Measurements from ENCODE around the gene TNKS2.
"Not testable (repeated sequence)": the region's sequence is repeated elsewhere in the genome, so short reads cannot be mapped to it uniquely, and the experiment has no call there.

The TNKS2 gene

DNA sequence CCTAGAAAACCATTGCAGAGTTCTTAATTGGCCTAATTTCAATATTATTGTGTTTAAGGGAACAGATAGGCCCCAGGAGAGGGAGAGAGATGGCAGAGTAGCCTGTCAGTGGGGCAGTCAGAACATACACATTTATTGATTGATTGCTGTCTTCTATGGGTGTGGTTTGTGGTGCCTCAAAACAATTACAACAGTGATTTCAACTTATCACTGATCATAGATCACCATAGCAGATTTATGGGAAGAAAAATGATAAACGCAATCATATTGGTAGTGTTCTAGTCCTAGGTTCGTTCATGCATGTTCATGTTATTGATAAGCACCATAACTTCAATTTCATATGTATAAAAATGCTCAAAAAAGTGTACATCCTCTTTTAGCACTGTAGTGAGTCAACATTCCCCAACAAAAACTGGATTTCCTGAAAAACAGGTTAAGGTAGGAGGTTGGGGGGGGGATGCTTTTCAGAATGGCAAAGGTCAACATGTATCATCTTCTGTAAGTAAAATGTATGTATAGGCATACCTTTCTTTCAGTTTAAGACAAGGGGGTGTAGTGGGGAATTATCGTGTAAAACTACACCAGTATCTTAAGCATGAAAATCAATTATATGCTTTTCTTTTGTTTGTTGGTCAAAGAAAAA lies 1.1 kb upstream of the TNKS2 start:
- no peak for DNase-seq

- DNase-seq = peak; percentile 75
These were observed 704 bp downstream of the TNKS2 start for GRCh38 chr10:91798649-91799611.

- no peak for DNase-seq
These were observed 1.4 kb downstream of the TNKS2 start for GRCh38 chr10:91799612-91799975.

GRCh38 chr10:91800182-91800581 lies 2.0 kb downstream of the TNKS2 start:
- DNase-seq = no peak

- no peak for DNase-seq
These were observed 2.5 kb downstream of the TNKS2 start for GRCh38 chr10:91800756-91801155.

GRCh38 chr10:91803386-91804125 lies 5.3 kb downstream of the TNKS2 start:
- DNase-seq = no peak

- no peak for DNase-seq
These were observed 5.9 kb downstream of the TNKS2 start for GRCh38 chr10:91804126-91804510.

DNA sequence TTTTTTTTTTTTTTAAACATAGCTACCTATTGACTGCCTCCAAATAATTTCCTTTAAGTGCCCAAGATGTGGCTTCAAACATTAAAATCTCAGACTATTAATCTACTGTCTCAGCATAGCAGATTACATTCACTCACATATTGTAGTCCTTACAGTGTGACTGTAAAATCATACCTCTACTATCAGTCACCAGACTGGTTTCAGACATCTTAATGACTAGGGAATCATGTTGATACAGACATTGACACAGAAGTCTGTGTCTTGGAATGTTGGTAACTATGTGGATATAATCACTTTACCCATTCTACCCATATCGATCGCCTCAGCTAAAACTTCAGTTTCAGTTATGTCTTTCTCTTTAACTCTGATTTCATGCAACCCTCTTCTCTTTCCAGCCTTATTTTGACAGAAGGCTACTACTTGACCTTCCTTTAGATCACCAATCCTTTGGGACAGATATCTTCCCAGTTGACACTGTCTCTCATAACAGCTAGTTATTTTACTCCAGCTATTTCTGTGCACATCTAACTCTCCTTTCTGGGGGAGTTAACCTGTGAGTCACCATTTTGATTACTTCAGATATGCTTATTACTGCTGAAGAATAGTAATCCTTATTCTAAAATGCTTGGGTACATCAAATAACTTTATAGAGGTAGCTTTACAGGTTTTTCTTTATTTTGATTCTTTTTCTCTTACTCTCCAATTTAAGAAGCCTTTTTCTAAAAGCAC lies 7.0 kb downstream of the TNKS2 start:
- no peak for DNase-seq

GRCh38 chr10:91807264-91807663 lies 9.0 kb downstream of the TNKS2 start:
- DNase-seq = not testable (repeated sequence)

GRCh38 chr10:91813251-91813650 lies 15.0 kb downstream of the TNKS2 start:
- no peak for DNase-seq

DNA sequence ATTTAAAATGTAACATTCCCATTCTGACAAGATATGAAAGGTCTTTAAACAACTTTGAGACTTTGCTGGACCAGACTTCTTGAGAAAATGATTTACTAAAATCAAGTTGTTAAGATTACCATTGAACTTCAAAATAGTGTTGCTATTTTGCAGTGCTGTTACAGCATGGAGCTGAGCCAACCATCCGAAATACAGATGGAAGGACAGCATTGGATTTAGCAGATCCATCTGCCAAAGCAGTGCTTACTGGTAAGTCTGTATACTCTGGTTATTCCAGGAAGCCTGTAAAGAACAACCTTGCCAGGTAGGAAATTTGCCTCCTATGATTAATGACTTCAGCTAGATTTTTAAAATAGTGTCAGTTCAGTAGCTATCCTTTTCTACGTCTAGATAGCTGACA lies 18.8 kb downstream of the TNKS2 start:
- no peak for DNase-seq

- no peak for DNase-seq
These were observed 21.9 kb downstream of the TNKS2 start for GRCh38 chr10:91820144-91820543.

DNA sequence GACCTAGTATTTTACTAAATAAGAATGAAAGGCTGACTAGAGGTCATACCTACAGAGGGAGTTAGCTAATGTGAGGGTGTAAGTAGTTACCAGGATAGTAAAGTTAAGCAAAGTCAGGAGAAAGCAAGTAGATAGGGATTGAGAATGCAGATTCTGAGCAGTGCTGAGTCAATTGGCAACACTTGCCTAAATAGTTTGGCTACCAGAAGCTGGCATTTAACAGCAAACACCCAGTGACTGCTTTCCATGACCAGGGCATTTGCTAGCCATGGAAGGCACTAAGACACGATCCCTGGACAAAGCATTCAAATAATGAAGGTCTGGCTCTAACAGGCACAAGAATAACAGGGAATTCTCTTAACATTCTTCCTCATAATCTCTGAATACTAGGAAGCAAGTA lies 25.9 kb downstream of the TNKS2 start:
- no peak for DNase-seq

- DNase-seq = no peak
These were observed 31.0 kb downstream of the TNKS2 start for GRCh38 chr10:91829268-91829667.

- peak; percentile 35 for DNase-seq
These were observed 40.0 kb downstream of the TNKS2 start for GRCh38 chr10:91838199-91838598.

GRCh38 chr10:91843083-91843482 lies 44.9 kb downstream of the TNKS2 start:
- no peak for DNase-seq

DNA sequence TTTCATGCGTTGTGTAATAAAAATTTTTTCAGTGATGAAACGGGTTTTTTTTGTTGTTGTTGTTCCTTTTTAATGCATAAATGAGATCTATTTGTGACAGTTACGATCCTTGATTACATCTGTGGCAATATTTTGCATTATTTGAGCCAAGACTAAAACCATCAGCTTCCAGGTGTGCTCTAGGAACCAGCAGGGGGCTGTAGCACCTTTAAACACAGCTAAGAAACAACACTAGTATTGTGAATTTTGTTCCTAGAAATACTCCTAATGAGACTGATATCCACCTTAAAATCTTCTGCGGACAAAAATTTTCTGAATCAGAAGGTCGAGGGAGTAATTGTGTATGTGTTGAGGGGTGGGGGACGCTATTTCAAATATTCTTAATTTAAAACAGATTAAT lies 58.4 kb downstream of the TNKS2 start:
- DNase-seq = peak; percentile 43

DNA sequence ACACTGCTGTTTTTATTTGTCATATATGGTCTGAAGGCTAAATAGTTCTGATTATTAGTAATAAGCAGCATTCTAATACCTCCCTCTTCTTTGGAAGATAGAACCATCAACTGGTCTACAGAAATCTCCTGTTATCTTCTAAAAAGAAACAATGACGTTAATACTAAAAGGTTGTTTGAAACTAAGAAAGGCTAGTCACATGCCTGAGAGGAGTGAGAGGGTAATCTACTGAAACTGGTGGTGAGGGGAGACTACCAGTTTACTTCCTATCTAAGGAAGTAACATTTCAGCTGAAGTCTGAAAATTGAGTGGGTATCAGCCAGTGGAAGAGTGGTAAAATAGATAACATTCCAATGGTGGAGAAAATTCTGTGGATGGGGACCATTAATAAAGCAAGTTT lies 62.7 kb downstream of the TNKS2 start:
- peak; percentile 10 for DNase-seq

DNA sequence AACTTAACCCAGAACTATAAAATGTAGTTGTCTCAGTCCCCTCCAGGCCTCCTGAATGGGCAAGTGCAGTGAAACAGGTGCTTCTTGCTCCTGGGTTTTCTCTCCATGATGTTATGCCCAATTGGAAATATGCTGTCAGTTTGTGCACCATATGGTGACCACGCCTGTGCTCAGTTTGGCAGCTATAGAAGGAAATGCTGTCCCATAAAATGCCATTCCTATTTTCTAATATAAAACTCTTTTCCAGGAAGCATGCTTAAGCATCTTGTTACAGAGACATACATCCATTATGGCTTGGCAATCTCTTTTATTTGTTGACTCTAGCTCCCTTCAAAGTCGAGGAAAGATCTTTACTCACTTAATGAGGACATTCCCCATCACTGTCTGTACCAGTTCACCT lies 65.9 kb downstream of the TNKS2 start:
- DNase-seq = no peak

- DNase-seq = no peak
These were observed 66.5 kb downstream of the TNKS2 start for GRCh38 chr10:91864744-91865143.

GRCh38 chr10:91865562-91866081 lies 67.4 kb downstream of the TNKS2 start:
- no peak for DNase-seq

- DNase-seq = no peak
These were observed 76.9 kb downstream of the TNKS2 start for GRCh38 chr10:91875156-91875555.

DNA sequence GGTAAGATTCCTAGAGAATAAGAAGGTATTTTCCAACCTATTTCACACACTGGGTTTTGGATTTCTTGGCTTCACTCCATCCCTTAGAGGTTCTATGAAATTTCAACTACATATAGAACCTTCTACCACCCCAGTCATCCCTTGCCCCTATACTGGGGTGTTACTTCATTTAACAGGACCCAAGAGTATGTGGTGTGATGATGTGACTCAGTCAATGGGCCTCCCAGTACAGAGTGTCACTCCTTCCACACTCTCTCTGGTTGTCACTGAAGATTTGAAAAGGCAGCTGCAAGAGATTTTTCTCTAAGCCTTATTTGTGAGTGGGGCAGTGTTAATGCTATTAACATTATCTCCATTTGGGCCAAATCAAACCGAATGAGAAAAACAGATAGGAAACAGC lies 77.6 kb downstream of the TNKS2 start:
- DNase-seq = no peak

All from hematopoietic multipotent progenitor cell treated with erythropoietin and hydrocortisone succinate and interleukin-3 and kit ligand, for 4 days (in vitro differentiated cells).